CMK (cell line): ENCODE measurements around the gene PDE6B.
"Not testable (repeated sequence)": the region's sequence is repeated elsewhere in the genome, so short reads cannot be mapped to it uniquely, and the experiment has no call there.

ENCODE experiments used
- DNase-seq: peaks from one replicate; pipeline ENCODE4 v3.0.0-alpha.2; 2010; ENCODE audit warnings: low read depth

The PDE6B gene

DNA sequence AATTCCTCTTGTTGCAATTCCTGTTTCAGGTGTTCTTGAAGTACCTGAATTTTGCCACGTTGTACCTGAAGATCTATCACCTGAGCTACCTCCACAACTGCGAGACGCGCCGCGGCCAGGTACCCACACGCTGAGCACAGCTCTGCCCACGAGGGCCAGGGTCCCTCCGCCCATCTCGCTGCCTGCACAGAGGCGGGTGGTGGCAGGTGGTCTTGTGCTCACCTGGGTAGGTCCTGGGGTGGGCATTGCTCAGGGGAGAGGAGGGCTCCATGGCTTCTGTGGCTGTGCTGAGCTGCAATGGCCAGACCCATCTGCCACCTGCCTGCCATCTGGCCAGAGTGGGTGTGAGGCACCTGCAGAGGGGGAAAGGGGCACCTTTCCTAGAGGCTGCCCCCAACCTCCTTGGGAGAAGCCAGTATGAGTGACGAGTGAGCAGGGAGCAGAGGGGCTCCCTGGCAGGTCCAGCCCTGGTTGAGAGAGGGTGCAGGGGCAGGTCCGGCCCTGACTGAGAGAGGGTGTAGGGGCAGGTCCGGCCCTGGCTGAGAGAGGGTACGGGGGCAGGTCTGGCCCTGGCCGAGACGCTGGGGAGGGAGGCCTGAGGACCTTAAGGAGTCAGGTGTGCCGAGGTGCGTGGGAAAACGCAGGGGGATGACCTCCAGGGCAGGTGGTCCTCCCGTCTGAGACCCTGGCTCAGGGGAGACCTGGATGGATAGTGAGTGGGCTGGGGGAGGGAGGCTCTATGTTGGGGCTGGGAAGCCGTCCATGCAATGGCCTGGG lies 10.7 kb downstream of the PDE6B start:
- no peak for DNase-seq

GRCh38 chr4:636628-637159 lies 11.3 kb downstream of the PDE6B start:
- no peak for DNase-seq

DNA sequence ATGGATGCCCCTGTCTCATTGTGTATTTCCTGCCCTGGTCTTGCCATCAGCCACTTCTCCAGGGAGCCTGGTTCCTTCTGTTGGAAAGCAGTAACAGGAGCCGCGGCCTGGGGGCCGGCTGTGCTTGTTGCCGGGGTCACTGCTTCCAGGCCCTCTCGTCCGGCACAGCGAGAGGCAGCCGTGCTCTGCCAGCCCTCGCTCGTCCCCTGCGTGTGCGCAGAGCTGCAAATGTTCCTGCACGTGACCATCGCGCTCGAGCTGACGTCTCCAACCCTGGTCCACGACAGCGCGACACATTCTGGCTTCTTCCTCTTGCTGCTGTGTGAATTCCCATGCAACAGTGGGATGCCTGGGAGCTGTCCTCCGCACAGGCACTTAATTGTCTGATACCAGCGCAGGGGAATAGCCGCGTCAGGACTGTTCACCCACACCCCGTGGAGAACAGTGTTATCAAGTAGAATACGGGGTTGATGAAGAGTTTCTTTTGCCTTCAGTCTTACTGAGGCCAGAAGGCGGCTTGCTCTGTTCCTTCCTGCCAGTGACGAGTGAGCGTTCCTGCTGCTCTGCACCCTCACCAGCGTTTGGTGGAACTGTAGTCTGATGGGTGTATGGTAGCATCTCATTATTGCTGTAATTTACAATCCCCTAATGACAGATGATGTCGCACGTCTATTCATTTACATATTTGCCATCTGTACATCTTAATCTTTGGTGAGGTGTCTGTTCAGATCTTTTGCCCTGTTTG lies 12.3 kb downstream of the PDE6B start:
- no peak for DNase-seq

- not testable (repeated sequence) for DNase-seq
These were observed 17.0 kb downstream of the PDE6B start for GRCh38 chr4:642366-642765.

- DNase-seq: no peak
These were observed 21.1 kb downstream of the PDE6B start for GRCh38 chr4:646460-646859.

- no peak for DNase-seq
These were observed 22.1 kb downstream of the PDE6B start for GRCh38 chr4:647481-647880.

GRCh38 chr4:648579-649292 lies 23.4 kb downstream of the PDE6B start:
- no peak for DNase-seq

GRCh38 chr4:649293-649625 lies 23.9 kb downstream of the PDE6B start:
- no peak for DNase-seq

DNA sequence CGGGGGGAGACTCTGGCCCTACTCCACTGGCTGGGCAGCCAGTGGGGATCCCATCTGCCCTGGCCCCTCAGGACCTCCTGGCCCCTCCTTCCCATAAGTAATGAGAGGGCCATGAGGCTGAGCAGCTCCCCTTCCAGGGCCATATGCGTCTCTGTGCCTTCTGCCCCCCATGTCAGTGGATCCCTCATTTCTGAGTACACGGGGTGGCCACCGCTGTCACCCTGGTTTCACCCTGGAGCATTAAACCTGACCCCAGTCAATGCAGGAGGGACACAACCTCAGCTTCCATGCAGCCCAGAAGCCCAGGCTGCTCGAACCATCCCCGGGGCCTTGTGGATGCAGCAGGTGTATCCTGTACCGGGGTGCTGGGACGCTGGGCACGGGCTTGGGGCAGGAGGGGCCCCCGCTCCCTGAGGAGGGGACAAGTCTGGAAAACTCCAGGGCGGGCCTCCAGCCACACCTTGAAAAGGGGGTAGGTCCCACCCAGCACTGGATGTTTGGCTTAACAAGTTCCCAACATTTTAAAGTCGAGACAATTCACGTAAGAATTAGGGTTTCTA lies 24.5 kb downstream of the PDE6B start:
- no peak for DNase-seq

- DNase-seq: no peak
These were observed 25.1 kb downstream of the PDE6B start for GRCh38 chr4:650461-650860.

GRCh38 chr4:650951-651883 lies 25.8 kb downstream of the PDE6B start:
- no peak for DNase-seq

GRCh38 chr4:651884-652642 lies 26.7 kb downstream of the PDE6B start:
- no peak for DNase-seq

- DNase-seq: no peak
These were observed 27.9 kb downstream of the PDE6B start for GRCh38 chr4:653080-653821.

DNA sequence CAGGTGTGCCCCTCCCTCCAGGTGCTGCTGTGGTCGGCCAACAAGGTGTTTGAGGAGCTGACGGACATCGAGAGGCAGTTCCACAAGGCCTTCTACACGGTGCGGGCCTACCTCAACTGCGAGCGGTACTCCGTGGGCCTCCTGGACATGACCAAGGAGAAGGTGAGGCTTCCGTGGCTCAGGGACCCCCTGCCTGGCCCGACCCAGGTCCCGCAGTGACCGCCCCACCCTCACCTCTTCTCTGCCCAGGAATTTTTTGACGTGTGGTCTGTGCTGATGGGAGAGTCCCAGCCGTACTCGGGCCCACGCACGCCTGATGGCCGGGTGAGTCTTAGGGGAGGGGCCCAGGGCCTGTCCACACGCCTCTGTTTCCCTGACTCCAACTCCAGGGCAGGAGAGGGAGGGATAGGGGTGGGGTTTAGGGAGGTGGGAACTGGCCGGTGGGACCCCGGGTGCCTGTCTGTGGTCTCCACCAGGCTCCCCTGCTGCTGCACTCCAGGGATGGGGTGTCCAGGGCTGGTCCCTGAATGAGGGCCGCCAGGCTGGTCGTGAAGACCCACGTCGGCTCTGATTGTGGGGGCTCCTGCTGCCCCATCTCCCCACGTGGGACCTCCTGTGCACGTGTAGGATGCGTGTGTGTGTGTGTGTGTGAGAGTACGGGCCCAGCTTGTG lies 28.6 kb downstream of the PDE6B start:
- no peak for DNase-seq

GRCh38 chr4:654503-654845 lies 29.1 kb downstream of the PDE6B start:
- no peak for DNase-seq

DNA sequence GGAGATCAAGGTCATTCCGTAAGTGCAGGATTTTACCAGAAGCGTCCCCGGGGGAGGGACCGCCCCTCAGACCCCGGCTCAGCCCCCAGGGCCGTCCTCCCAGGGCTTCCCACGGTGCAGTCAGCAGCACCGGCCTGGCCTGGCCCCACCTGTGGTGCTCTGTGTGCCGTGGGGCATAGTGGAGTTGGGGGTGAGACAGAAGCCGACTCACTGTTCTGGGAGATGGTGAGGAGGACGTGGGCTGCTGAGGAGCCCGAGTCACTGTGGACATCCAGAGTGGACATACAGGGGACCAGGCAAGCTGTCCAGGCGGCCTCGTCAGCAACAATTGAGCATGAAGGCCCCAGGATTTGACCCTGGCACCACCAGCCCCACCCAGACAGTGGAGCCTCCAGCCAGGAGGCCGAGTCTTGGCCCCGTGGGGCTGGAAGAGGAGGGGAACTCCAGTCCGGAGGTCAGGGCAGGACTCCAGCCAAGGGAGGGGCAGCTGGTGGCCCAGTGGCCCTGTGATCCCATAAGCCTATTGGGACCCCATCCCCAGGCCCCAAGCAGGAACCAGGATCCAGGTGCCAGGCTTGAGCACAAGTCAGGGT lies 29.6 kb downstream of the PDE6B start:
- no peak for DNase-seq

DNA sequence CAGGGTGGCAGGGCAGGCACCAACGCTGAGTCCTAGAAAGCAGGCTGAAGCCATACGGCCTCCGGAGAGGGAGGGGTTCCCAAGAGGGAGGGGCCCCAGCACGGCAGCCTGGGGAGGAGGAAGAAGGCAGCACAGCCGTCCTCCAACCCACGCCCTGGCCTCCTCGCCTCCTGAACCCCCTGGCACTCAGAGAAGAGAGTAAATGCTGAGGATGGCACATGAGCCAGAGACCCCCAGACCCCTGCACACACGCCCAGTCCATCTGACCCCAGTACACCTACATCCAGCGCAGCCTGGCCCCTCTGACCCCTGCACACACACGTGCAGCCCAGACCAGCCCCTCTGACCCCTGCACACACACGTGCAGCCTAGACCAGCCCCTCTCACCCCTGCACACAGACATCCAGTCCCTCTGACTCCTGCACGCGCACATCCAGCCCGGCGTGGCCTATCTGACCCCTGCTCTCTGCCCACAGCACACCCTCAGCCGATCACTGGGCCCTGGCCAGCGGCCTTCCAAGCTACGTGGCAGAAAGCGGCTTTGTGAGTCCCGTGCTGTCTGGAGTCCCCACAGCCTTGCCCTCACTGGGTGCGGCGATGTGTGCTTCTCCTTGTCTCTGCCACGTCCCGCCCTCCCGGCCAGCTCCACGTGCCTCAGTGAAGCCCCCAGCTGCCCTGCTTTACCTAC lies 30.2 kb downstream of the PDE6B start:
- no peak for DNase-seq
